Testis (tissue), 2 donors: ENCODE measurements around the gene LRRN2.

Source experiments
- POLR2A ChIP-seq: fragments of 450-650 bp; IDR thresholded peaks from one replicate; pipeline ENCODE4 v1.6.1; 2017; ENCODE audit warnings: antibody characterized with exemption, mild to moderate bottlenecking, moderate library complexity
- TF ChIP-seq, protein P1 (sequence below), 3 experiments: fragments of 450-650 bp in 2 of 3; fragments of 200-600 bp in 1 of 3; sonication (generic) in 1 of 3; IDR thresholded peaks; one replicate each; pipeline ENCODE4 v1.5.1; 2016 to 2019; ENCODE audit warnings: antibody characterized with exemption in 3 of 3, mild to moderate bottlenecking in 2 of 3, moderate library complexity in 1 of 3

DNA sequence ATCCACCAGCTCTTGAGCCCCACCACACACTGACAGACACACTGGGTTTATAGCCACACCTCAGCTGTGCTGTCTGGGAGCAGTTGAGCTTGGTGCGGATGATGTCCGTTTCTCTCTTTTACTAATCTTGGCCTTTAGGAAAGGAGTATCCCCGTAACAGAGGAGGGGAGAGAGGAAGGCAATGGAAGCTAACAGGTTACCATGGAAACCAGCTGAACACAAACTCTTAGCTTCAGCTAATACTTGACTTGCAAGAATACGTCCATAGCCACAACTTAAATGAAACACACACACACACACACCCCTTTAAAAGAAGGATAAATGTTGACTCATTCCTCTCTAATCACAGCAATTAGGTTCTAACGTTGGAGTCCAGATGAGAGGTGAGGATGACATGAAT is 28.0 kb upstream of the LRRN2 start:
- TF ChIP-seq, protein P1, sequence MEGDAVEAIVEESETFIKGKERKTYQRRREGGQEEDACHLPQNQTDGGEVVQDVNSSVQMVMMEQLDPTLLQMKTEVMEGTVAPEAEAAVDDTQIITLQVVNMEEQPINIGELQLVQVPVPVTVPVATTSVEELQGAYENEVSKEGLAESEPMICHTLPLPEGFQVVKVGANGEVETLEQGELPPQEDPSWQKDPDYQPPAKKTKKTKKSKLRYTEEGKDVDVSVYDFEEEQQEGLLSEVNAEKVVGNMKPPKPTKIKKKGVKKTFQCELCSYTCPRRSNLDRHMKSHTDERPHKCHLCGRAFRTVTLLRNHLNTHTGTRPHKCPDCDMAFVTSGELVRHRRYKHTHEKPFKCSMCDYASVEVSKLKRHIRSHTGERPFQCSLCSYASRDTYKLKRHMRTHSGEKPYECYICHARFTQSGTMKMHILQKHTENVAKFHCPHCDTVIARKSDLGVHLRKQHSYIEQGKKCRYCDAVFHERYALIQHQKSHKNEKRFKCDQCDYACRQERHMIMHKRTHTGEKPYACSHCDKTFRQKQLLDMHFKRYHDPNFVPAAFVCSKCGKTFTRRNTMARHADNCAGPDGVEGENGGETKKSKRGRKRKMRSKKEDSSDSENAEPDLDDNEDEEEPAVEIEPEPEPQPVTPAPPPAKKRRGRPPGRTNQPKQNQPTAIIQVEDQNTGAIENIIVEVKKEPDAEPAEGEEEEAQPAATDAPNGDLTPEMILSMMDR (IDR thresholded peaks at IDR 0.05) = no peak
- no peak for TF ChIP-seq POLR2A
